Measurements from ENCODE around the gene FGFBP1. TPM values are rescaled to one million over a fixed set of nuclear protein-coding genes. Genes with fewer than 3 reads are reported as not detected.

Gene FGFBP1
- total and polyA plus RNA-seq, 9 of the 15 experiments (the other 6 are each of a cell fraction or from before 2014, with no cell fraction given) = not detected

DNA sequence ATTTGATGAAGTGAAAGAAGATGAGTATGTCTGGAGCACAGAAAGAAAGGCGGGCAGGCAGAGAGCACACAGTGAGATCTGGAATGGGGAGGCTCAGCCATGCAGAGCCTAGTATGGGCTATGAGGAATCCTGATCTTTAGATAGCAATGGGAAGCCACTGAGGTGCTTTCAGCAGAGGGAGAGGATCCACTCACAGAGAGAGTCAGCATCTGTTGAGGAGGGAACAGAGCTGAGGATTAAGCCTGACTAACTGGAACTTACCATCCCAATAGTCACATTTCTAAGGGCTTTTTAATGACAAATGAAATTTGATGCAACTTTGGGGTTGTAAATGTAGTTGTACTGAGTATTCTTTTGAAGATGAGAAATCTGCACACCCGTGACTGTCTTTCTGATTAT, 45.1 kb upstream of the FGFBP1 start (continued):
- TF ChIP-seq, protein P1, sequence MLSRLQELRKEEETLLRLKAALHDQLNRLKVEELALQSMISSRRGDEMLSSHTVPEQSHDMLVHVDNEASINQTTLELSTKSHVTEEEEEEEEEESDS (CRISPR knock-in tag; IDR thresholded peaks at IDR 0.05) = no peak
- TF ChIP-seq, protein P2, sequence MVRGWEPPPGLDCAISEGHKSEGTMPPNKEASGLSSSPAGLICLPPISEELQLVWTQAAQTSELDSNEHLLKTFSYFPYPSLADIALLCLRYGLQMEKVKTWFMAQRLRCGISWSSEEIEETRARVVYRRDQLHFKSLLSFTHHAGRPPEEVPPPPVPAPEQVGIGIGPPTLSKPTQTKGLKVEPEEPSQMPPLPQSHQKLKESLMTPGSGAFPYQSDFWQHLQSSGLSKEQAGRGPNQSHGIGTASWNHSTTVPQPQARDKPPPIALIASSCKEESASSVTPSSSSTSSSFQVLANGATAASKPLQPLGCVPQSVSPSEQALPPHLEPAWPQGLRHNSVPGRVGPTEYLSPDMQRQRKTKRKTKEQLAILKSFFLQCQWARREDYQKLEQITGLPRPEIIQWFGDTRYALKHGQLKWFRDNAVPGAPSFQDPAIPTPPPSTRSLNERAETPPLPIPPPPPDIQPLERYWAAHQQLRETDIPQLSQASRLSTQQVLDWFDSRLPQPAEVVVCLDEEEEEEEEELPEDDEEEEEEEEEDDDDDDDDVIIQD (CRISPR knock-in tag; IDR thresholded peaks at IDR 0.05) = no peak
- TF ChIP-seq NFE2 (IDR thresholded peaks at IDR 0.05; ENCODE audit: low read depth) (no peak), THRAP3 (IDR thresholded peaks at IDR 0.05; ENCODE audit: borderline replicate concordance) (no peak), SMAD3 (CRISPR knock-in tag; conservative IDR thresholded peaks at IDR 0.05) (no peak), CAMTA2 (CRISPR knock-in tag; conservative IDR thresholded peaks at IDR 0.05) (no peak), RNF2 (IDR thresholded peaks at IDR 0.05) (no peak), ADNP (tag; IDR thresholded peaks at IDR 0.05) (no peak)
- TF ChIP-seq, protein P3, sequence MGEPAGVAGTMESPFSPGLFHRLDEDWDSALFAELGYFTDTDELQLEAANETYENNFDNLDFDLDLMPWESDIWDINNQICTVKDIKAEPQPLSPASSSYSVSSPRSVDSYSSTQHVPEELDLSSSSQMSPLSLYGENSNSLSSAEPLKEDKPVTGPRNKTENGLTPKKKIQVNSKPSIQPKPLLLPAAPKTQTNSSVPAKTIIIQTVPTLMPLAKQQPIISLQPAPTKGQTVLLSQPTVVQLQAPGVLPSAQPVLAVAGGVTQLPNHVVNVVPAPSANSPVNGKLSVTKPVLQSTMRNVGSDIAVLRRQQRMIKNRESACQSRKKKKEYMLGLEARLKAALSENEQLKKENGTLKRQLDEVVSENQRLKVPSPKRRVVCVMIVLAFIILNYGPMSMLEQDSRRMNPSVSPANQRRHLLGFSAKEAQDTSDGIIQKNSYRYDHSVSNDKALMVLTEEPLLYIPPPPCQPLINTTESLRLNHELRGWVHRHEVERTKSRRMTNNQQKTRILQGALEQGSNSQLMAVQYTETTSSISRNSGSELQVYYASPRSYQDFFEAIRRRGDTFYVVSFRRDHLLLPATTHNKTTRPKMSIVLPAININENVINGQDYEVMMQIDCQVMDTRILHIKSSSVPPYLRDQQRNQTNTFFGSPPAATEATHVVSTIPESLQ (CRISPR knock-in tag; IDR thresholded peaks at IDR 0.05) = no peak
